Parathyroid adenoma (tissue), 2 donors: ENCODE data around the gene NECTIN3.

Experiments used
- H2AFZ ChIP-seq: fragments of 300-600 bp; sonication (generic); one replicate; pipeline ENCODE4 v1.7.0; 2017; ENCODE audit warnings: antibody characterized with exemption, mild to moderate bottlenecking
- H3K27ac ChIP-seq: fragments of 300-600 bp; sonication (generic); one replicate; pipeline ENCODE4 v1.7.0; 2017
- H3K27me3 ChIP-seq: fragments of 300-600 bp; sonication (generic); one replicate; pipeline ENCODE4 v1.7.0; 2017; ENCODE audit warnings: low read length; ENCODE audit not compliant: control insufficient read depth, insufficient read depth
- H3K36me3 ChIP-seq: fragments of 300-600 bp; sonication (generic); one replicate; pipeline ENCODE4 v1.7.0; 2017; ENCODE audit warnings: low read length; ENCODE audit not compliant: control insufficient read depth, insufficient read depth
- H3K4me1 ChIP-seq: fragments of 300-600 bp; sonication (generic); one replicate; pipeline ENCODE4 v1.7.0; 2017; ENCODE audit warnings: control low read depth
- H3K4me2 ChIP-seq: fragments of 300-600 bp; sonication (generic); one replicate; pipeline ENCODE4 v1.7.0; 2017; ENCODE audit warnings: low read length
- H3K4me3 ChIP-seq: fragments of 300-600 bp; sonication (generic); one replicate; pipeline ENCODE4 v1.7.0; 2017; ENCODE audit warnings: low read depth, low read length
- H3K79me2 ChIP-seq: fragments of 300-600 bp; sonication (generic); one replicate; pipeline ENCODE4 v1.7.0; 2017; ENCODE audit warnings: control low read depth
- H3K9ac ChIP-seq: fragments of 300-600 bp; sonication (generic); one replicate; pipeline ENCODE4 v1.7.0; 2017; ENCODE audit warnings: mild to moderate bottlenecking
- H3K9me3 ChIP-seq: fragments of 300-600 bp; sonication (generic); one replicate; pipeline ENCODE4 v1.7.0; 2017; ENCODE audit warnings: low read length; ENCODE audit not compliant: control insufficient read depth
- CTCF ChIP-seq: fragments of 300-600 bp; sonication (generic); IDR thresholded peaks from one replicate; pipeline ENCODE4 v1.7.0; 2017; ENCODE audit warnings: antibody characterized with exemption, mild to moderate bottlenecking
- donor health status: primary hyperparathyroidism.

The NECTIN3 gene

GRCh38 chr3:111194048-111194447, 122.4 kb downstream of the NECTIN3 start:
- no peak overlapping the region for H3K4me2 ChIP-seq
- H3K36me3 ChIP-seq: no peaks in the 10 kb centered on the region

DNA sequence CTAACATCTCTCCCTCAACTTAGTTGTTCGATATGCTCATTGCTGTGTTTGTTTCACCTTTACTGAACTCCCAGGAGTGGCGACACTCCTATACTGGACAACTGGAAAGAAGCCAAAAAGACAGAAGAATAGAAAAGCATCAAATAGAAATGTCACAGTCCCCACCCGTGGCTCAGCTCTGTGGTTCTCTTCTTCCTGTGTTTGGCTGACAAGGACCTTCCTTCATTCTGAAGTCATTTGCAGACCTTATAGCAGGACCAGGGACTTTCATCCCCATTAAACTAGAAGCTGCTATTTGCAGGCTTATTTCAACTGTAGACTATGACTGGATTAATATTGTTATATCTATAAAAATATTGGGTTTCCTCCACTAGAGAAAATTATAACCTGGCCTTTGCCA, 125.9 kb downstream of the NECTIN3 start:
- no peaks in the 10 kb centered on the region for H3K36me3 ChIP-seq
- no peak overlapping the region for H3K9ac ChIP-seq
- no peak overlapping the region for H3K4me3 ChIP-seq
- H3K27me3 ChIP-seq: no peaks in the 10 kb centered on the region
- no peak overlapping the region for H3K4me2 ChIP-seq
- no peaks in the 10 kb centered on the region for H3K79me2 ChIP-seq
- H3K27ac ChIP-seq: no peak overlapping the region
- no peaks in the 10 kb centered on the region for H3K9me3 ChIP-seq
- no peaks in the 10 kb centered on the region for H3K4me1 ChIP-seq
- TF ChIP-seq CTCF: no peak
- no peak overlapping the region for H2AFZ ChIP-seq

More at GRCh38 chr3:111194048-111194447, 122.4 kb downstream of the NECTIN3 start:
- no peak for TF ChIP-seq CTCF
- no peak overlapping the region for H3K4me3 ChIP-seq
- H3K9ac ChIP-seq: no peak overlapping the region
- H3K9me3 ChIP-seq: no peaks in the 10 kb centered on the region
- H3K27ac ChIP-seq: no peak overlapping the region
- no peak overlapping the region for H2AFZ ChIP-seq
- no peaks in the 10 kb centered on the region for H3K27me3 ChIP-seq
- H3K4me1 ChIP-seq: no peaks in the 10 kb centered on the region
- H3K79me2 ChIP-seq: no peaks in the 10 kb centered on the region

DNA sequence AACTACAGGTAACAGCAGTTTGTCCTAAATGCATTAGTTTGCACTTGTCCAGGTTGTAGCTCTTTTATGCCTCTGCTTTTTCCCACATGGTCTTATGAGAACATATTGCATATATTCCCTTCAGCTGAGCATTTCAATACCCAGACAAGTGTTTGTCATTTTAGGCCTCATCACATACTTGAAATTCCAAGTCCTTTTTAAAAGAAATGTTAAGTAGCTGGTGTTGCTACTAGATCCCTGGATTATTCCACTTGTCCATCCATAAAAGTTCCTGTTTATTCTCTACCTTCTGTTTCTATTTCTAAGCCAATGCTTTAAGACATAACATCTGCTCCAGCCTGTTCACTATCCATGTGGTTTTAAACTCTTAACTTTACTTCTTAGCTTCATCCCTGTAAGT, 128.4 kb downstream of the NECTIN3 start:
- Histone ChIP-seq H3K4me3 (no peak overlapping the region), H3K27ac (no peak overlapping the region), H3K79me2 (no peaks in the 10 kb centered on the region), H3K27me3 (no peaks in the 10 kb centered on the region), H3K9ac (no peak overlapping the region), H3K9me3 (no peaks in the 10 kb centered on the region), H2AFZ (no peak overlapping the region), H3K36me3 (no peaks in the 10 kb centered on the region), H3K4me2 (no peak overlapping the region), H3K4me1 (no peaks in the 10 kb centered on the region)
- TF ChIP-seq CTCF: no peak

DNA sequence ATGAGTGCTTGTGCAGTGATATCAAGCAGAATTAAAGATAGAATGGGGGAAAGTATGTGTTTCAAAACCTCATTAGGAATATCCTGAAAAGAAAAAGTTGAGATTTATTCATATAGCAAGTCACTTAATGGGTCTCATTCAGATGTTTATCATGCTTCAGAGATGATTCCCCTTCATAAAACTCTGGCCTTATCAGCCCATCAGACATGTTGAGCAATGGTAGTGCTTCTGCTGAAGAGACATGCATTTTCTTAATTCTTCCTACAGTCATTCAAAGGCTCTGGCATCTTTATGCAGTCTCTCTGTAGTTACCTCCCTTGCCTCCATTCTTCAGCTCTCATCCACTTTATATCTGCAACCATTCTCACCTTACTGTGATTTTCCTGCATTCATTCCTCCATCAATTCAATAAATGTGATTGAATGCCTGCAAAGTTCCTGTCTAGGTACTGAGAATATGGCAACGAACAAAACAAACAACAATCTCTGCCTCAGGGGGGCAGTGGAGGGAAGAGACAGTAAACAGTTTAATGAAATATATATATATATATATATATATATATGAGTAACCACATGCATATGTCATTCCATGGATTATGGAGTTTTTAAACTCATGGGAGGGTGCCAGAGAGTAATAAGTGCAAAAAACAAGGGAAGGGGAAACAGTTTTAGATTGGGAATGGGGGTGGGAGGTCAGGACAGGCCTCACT, 138.5 kb downstream of the NECTIN3 start:
- Histone ChIP-seq H3K4me2 (no peak overlapping the region), H3K9ac (no peak overlapping the region), H3K4me3 (no peak overlapping the region), H3K27me3 (no peaks in the 10 kb centered on the region), H2AFZ (no peak overlapping the region), H3K9me3 (no peaks in the 10 kb centered on the region), H3K79me2 (no peaks in the 10 kb centered on the region), H3K36me3 (no peaks in the 10 kb centered on the region), H3K4me1 (no peaks in the 10 kb centered on the region), H3K27ac (no peak overlapping the region)
- TF ChIP-seq CTCF: no peak
